ENCODE measurements around the gene USHBP1.
"Not testable (repeated sequence)": the region's sequence is repeated elsewhere in the genome, so short reads cannot be mapped to it uniquely, and the experiment has no call there.

The USHBP1 gene

DNA sequence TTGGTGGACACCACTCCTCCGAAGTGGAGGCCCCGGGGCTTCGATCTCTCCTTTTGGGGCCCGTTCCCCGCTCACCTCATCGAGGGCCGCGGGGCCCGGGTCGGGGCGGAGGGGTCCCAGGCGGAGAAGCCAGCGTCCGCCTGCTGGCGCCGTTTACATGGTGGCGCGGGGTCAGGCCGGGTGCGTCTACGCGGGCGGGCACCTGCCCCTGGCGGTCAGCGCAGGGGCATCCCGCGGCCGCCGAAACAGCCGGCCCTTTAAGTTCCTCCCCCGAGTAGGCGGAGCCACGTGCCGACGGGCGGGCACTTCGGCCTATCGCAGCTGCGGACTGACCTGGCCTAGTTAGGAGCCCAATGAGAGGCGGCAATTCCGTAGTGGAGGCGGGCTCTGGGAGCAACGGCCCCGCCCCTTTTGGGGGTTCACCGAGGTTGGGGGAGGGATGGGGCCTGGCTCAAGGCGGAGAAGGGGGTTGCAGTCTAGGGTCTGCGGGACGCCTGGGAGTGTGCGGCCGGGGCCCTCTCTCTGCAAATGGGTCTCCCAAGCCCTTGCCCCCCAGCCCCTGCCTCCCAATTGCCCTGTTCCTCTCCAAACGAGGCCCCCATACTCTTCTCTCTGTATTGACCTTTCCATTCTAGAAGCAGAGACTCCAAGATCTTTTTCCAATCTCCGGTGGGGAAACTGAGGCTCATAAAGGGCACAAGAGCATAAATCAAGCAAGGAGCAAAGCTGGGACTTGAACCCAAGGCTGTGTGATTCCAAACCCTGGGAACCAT, 38.8 kb upstream of the USHBP1 start, which contains the start of gene ABHD8:
Gene ABHD8, minus strand, starts transcription at position 259 of the 773 bp plus-strand sequence. CDS start 1,809 bp downstream, outside the sequence.
- Mint-ChIP-seq H3K9me3 (no peaks in the 10 kb centered on the region), H3K27ac (peak within 1 kb of the TSS; percentile 47), H3K36me3 (ENCODE audit: low read depth) (peaks cover 3% of the 10 kb centered on the region), H3K4me1 (ENCODE audit: low read depth) (peaks cover 26% of the 10 kb centered on the region), H3K4me3 (peak within 1 kb of the TSS; percentile 75), H3K27me3 (ENCODE audit: low read depth) (no peaks in the 10 kb centered on the region)
- peak; percentile 94 for DNase-seq (ENCODE audit: low spot score)

- no peak overlapping the region for H3K27ac Mint-ChIP-seq
- no peaks in the 10 kb centered on the region for H3K9me3 Mint-ChIP-seq
- DNase-seq (ENCODE audit: low spot score), result no peak
- no peaks in the 10 kb centered on the region for H3K27me3 Mint-ChIP-seq (ENCODE audit: low read depth)
- peaks cover 3% of the 10 kb centered on the region for H3K36me3 Mint-ChIP-seq (ENCODE audit: low read depth)
- H3K4me1 Mint-ChIP-seq (ENCODE audit: low read depth), result peaks cover 22% of the 10 kb centered on the region
- peak overlapping the region; percentile 75 for H3K4me3 Mint-ChIP-seq
Measured at GRCh38 chr19:17302391-17303166, 38.0 kb upstream of the USHBP1 start.

DNA sequence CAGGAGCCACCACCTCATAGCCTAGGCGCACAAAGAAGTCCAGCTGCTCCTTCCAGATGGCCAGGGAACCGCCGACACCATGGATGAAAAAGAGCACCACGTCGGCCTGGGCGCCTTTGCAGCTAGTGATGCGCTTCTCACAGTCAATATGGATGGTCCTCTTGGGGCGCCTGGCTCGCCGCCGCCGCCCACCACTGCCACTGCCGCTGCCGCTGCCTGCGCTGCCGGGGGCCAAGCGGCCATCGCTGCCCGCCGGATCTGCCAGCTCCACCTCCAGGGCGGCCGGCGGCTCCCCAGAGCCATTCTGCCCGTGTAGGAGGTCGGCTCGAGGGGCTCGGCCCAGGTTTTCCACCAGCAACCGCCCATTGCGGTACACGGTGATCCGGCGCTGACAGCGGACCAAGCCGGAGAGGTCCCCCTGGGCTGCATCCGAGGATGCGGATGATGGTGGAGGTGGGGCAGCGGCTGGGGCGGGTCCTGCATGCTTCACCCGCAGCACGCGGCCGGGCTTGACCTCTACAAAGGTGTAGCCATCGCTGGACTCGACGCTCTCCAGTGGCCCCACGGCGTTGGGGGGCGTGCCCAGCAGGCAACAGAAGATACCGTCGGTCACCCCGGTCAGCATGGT, 36.6 kb upstream of the USHBP1 start:
- Mint-ChIP-seq H3K4me1 (ENCODE audit: low read depth) (peaks cover 19% of the 10 kb centered on the region), H3K36me3 (ENCODE audit: low read depth) (peaks cover 6% of the 10 kb centered on the region), H3K4me3 (no peak overlapping the region), H3K27me3 (ENCODE audit: low read depth) (no peaks in the 10 kb centered on the region), H3K9me3 (no peaks in the 10 kb centered on the region), H3K27ac (no peak overlapping the region)
- DNase-seq (ENCODE audit: low spot score), result no peak

GRCh38 chr19:17296976-17297375, 32.4 kb upstream of the USHBP1 start:
- no peak for DNase-seq (ENCODE audit: low spot score)
- Mint-ChIP-seq H3K36me3 (ENCODE audit: low read depth) (peaks cover 8% of the 10 kb centered on the region), H3K9me3 (no peaks in the 10 kb centered on the region), H3K4me3 (no peak overlapping the region), H3K27me3 (ENCODE audit: low read depth) (no peaks in the 10 kb centered on the region), H3K27ac (no peak overlapping the region), H3K4me1 (ENCODE audit: low read depth) (peaks cover under 1% of the 10 kb centered on the region)

DNA sequence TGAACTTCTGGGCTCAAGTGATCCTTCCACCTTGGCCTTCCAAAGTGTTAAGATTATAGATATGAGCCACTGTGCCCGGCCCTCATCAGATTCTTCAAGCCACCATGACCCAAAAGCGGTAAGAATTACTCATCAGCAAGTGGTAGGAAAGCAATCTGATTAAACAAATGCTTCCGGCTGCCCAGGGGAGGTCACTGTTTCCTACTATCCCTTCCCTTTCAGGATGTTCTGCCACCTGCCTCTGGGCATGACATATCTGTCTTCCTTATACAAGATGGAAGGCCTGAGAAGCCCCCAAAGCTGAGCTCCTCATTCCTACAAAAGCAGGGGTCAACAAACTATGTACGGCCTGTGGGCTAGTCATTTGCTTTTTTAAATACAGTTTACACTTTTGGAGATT, 31.7 kb upstream of the USHBP1 start:
- Mint-ChIP-seq H3K27me3 (ENCODE audit: low read depth) (no peaks in the 10 kb centered on the region), H3K27ac (no peak overlapping the region), H3K4me1 (ENCODE audit: low read depth) (peaks cover 4% of the 10 kb centered on the region), H3K4me3 (no peak overlapping the region), H3K9me3 (no peaks in the 10 kb centered on the region), H3K36me3 (ENCODE audit: low read depth) (peaks cover 6% of the 10 kb centered on the region)
- DNase-seq (ENCODE audit: low spot score), result no peak

DNA sequence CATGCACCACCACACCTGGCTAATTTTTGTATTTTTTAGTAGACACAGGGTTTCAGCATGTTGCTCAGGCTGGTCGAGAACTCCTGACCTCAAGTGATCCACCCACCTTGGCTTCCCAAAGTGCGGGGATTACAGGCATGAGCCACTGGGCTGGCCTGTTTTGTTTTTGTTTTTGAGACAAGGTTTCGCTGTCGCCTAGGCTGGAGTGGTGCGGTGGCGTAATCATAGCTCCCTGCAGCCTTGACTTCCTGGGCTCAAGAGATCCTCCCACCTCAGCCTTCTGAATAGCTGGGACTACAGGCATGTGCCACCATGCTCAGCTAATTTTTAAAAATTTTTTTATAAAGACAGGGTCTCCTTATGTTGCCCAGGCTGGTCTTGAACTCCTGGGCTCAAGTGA, 31.0 kb upstream of the USHBP1 start:
- H3K36me3 Mint-ChIP-seq (ENCODE audit: low read depth); H3K4me3 Mint-ChIP-seq; DNase-seq (ENCODE audit: low spot score); H3K4me1 Mint-ChIP-seq (ENCODE audit: low read depth); H3K9me3 Mint-ChIP-seq; H3K27ac Mint-ChIP-seq; H3K27me3 Mint-ChIP-seq (ENCODE audit: low read depth): not testable (repeated sequence)

- peaks cover 4% of the 10 kb centered on the region for H3K36me3 Mint-ChIP-seq (ENCODE audit: low read depth)
- DNase-seq (ENCODE audit: low spot score), result peak; percentile 37
Measured at GRCh38 chr19:17294051-17294891, 29.7 kb upstream of the USHBP1 start.

DNA sequence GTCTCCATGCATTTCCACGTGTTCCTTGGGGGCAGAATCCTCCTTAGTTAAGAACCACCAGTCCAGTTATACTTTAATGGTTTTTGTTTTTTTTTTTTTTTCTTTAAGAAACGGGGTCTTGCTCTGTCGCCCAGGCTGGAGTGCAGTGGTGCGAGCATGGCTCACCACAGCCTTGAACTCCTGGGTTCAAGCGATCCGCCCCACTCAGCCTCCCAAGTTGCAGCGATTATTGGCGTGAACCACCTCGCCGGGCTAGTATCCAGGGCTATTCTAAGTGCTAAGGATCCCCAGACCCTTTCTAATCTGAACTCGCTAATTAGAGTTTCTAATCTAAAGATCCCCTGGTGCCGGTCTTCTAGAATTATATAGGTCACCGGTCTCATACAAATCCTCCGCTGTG, 29.1 kb upstream of the USHBP1 start:
- no peaks in the 10 kb centered on the region for H3K9me3 Mint-ChIP-seq
- H3K36me3 Mint-ChIP-seq (ENCODE audit: low read depth), result peaks cover 4% of the 10 kb centered on the region
- no peak overlapping the region for H3K27ac Mint-ChIP-seq
- H3K4me3 Mint-ChIP-seq, result no peak overlapping the region
- peaks cover 4% of the 10 kb centered on the region for H3K4me1 Mint-ChIP-seq (ENCODE audit: low read depth)
- no peaks in the 10 kb centered on the region for H3K27me3 Mint-ChIP-seq (ENCODE audit: low read depth)
- DNase-seq (ENCODE audit: low spot score), result no peak

More at GRCh38 chr19:17294051-17294891, 29.7 kb upstream of the USHBP1 start:
- H3K27me3 Mint-ChIP-seq (ENCODE audit: low read depth), result no peaks in the 10 kb centered on the region
- H3K9me3 Mint-ChIP-seq, result no peaks in the 10 kb centered on the region
- H3K4me1 Mint-ChIP-seq (ENCODE audit: low read depth), result peaks cover 4% of the 10 kb centered on the region
- H3K4me3 Mint-ChIP-seq, result no peak overlapping the region
- no peak overlapping the region for H3K27ac Mint-ChIP-seq

- no peaks in the 10 kb centered on the region for H3K9me3 Mint-ChIP-seq
- H3K36me3 Mint-ChIP-seq (ENCODE audit: low read depth), result peaks cover 4% of the 10 kb centered on the region
- H3K4me3 Mint-ChIP-seq, result peak overlapping the region; percentile 90
- no peaks in the 10 kb centered on the region for H3K27me3 Mint-ChIP-seq (ENCODE audit: low read depth)
- DNase-seq (ENCODE audit: low spot score), result peak; percentile 75
- H3K27ac Mint-ChIP-seq, result peak overlapping the region; percentile 67
- peaks cover 4% of the 10 kb centered on the region for H3K4me1 Mint-ChIP-seq (ENCODE audit: low read depth)
Measured at GRCh38 chr19:17292301-17293074, 27.9 kb upstream of the USHBP1 start.

DNA sequence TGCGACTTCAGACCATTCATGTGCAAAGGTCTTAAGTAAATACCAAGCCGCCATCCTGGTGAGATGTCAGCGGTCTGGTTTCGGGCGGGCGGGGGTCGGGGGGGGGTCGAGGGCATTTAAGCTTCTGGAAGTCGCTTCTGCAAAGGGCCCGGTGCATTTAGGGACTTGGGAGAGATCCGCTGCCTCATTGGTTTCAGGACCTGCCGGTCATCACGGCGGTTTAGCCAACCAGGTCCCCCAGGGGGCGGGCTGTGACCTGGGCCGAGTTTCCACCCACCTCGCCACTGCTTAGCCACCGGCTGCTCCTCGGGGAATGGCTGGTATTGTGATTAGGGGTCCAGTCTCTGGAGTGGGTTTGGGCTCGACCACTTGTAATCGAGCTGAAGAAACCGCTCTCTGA, 24.9 kb upstream of the USHBP1 start:
- Mint-ChIP-seq H3K36me3 (ENCODE audit: low read depth) (no peaks in the 10 kb centered on the region), H3K4me1 (ENCODE audit: low read depth) (peaks cover 4% of the 10 kb centered on the region), H3K4me3 (no peak overlapping the region), H3K9me3 (no peaks in the 10 kb centered on the region), H3K27me3 (ENCODE audit: low read depth) (no peaks in the 10 kb centered on the region), H3K27ac (no peak overlapping the region)
- DNase-seq (ENCODE audit: low spot score), result peak; percentile 61

DNA sequence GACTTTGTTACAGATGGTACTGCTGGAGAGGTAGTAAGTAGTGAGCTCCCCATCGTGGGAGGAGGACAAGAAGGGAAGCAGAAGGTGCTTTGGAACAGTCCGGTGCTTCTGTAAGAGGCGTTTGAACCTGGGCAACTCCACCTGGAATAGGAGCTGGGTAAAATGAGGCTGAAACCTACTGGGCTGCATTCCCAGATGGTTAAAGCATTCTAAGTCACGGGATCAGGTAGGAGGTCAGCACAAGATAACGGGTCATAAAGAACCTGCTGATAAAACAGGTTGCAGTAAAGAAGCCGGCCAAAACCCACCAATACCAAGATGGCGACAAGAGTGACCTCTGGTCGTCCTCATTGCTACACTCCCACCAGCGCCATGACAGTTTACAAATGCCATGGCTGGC, 22.2 kb upstream of the USHBP1 start:
- no peak for DNase-seq (ENCODE audit: low spot score)
- H3K4me3 Mint-ChIP-seq, result no peak overlapping the region
- H3K9me3 Mint-ChIP-seq, result no peaks in the 10 kb centered on the region
- no peaks in the 10 kb centered on the region for H3K27me3 Mint-ChIP-seq (ENCODE audit: low read depth)
- H3K36me3 Mint-ChIP-seq (ENCODE audit: low read depth), result no peaks in the 10 kb centered on the region
- H3K4me1 Mint-ChIP-seq (ENCODE audit: low read depth), result peaks cover 7% of the 10 kb centered on the region
- H3K27ac Mint-ChIP-seq, result no peak overlapping the region

- Mint-ChIP-seq H3K4me3 (no peak overlapping the region), H3K4me1 (ENCODE audit: low read depth) (peaks cover 6% of the 10 kb centered on the region), H3K27ac (no peak overlapping the region), H3K36me3 (ENCODE audit: low read depth) (no peaks in the 10 kb centered on the region), H3K27me3 (ENCODE audit: low read depth) (no peaks in the 10 kb centered on the region), H3K9me3 (no peaks in the 10 kb centered on the region)
- DNase-seq (ENCODE audit: low spot score), result no peak
Measured at GRCh38 chr19:17286263-17286662, 21.7 kb upstream of the USHBP1 start.

All from T-helper 2 cell treated with Interferon-gamma antibody and Interleukin-4, amounts not matched to agents 5 μg/mL and 100 μg/mL, for 36 hours (primary cell).